Stimulated activated CD8-positive, alpha-beta memory T cell treated with anti-CD3 and anti-CD28 coated beads, Interleukin-15, amount 100 ng/mL, for 24 hours (primary cell): ENCODE data around the gene SH3BP5.
"Not testable (repeated sequence)": the region's sequence is repeated elsewhere in the genome, so short reads cannot be mapped to it uniquely, and the experiment has no call there.

Experiments
- DNase-seq: peaks from one replicate; pipeline ENCODE4 v3.0.0-alpha.2; 2020; ENCODE audit warnings: low read depth

The SH3BP5 gene

GRCh38 chr3:15332405-15333098 lies at the start of gene SH3BP5:
Gene SH3BP5, minus strand, starts transcription at chr3:15332586. Its CDS starts 178 bp downstream, at chr3:15332408.
- DNase-seq = peak; percentile 53

- no peak for DNase-seq
Observed at GRCh38 chr3:15380980-15381890, 48.8 kb upstream of the SH3BP5 start.

- DNase-seq = peak; percentile 75
Observed at GRCh38 chr3:15377961-15378791, 45.8 kb upstream of the SH3BP5 start.

- DNase-seq = no peak
Observed at GRCh38 chr3:15375461-15376000, 43.1 kb upstream of the SH3BP5 start.

- DNase-seq = no peak
Observed at GRCh38 chr3:15372918-15373317, 40.5 kb upstream of the SH3BP5 start.

- no peak for DNase-seq
Observed at GRCh38 chr3:15368561-15369135, 36.3 kb upstream of the SH3BP5 start.

- DNase-seq = no peak
Observed at GRCh38 chr3:15367059-15367458, 34.7 kb upstream of the SH3BP5 start.

- not testable (repeated sequence) for DNase-seq
Observed at GRCh38 chr3:15364078-15364477, 31.7 kb upstream of the SH3BP5 start.

- DNase-seq = no peak
Observed at GRCh38 chr3:15361494-15362214, 29.3 kb upstream of the SH3BP5 start.

- DNase-seq = no peak
Observed at GRCh38 chr3:15360788-15361493, 28.6 kb upstream of the SH3BP5 start.

- no peak for DNase-seq
Observed at GRCh38 chr3:15359677-15360397, 27.5 kb upstream of the SH3BP5 start.

GRCh38 chr3:15356651-15357061 lies 24.3 kb upstream of the SH3BP5 start:
- not testable (repeated sequence) for DNase-seq

- no peak for DNase-seq
Observed at GRCh38 chr3:15356176-15356575, 23.8 kb upstream of the SH3BP5 start.

- DNase-seq = no peak
Observed at GRCh38 chr3:15355086-15355485, 22.7 kb upstream of the SH3BP5 start.

GRCh38 chr3:15354485-15354884 lies 22.1 kb upstream of the SH3BP5 start:
- no peak for DNase-seq

- no peak for DNase-seq
Observed at GRCh38 chr3:15350141-15350540, 17.8 kb upstream of the SH3BP5 start.

GRCh38 chr3:15349438-15349837 lies 17.1 kb upstream of the SH3BP5 start:
- not testable (repeated sequence) for DNase-seq

- no peak for DNase-seq
Observed at GRCh38 chr3:15348246-15348645, 15.9 kb upstream of the SH3BP5 start.

- DNase-seq = no peak
Observed at GRCh38 chr3:15347737-15348110, 15.3 kb upstream of the SH3BP5 start.
